ENCODE results near the gene SLC1A3. TPM values are rescaled to one million over a fixed set of nuclear protein-coding genes. Genes with fewer than 3 reads are reported as not detected.
"Not testable (repeated sequence)": the region's sequence is repeated elsewhere in the genome, so short reads cannot be mapped to it uniquely, and the experiment has no call there.

The SLC1A3 gene
- under 1 TPM in 1 of 2 donors, not detected in 1; 0.49 TPM for total RNA-seq

DNA sequence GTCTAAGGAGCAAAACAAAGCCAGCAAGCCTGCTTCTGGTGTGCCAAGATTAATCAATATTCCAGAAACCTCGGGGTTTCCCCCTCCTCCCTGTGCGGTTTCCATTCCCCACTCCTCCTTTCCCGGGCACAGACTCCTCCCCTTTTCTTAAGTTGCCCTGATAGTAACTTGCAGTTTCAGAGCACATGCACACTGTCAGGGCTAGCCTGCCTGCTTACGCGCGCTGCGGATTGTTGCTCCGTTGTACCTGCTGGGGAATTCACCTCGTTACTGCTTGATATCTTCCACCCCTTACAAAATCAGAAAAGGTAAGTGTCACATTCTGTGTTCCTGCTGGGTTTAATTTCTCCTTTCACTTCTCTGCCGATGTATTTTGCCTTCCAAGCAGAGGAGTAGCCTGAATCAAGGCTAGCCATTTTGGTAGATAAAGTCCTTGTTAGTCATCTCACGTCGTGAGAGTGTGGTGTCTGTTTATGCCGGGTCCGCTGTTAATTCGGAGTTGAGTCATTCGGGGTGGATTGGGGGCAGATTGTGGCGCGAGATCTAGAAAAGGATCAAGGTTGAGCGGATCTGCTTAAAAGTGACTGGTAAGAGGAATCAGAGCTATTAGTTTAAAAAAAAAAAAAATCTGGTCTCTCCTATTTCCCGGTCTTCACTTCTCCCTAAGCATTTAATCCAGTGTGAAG, at the start of gene SLC1A3:
Gene SLC1A3, plus strand, starts transcription at position 179 of the 686 bp plus-strand sequence. CDS start 1,818 bp downstream, outside the sequence.
- ATAC-seq (peak; percentile 94 to 97), DNase-seq (ENCODE audit: low spot score in 2 of 2) (peak; percentile 55 to 61)
- no peaks in the 10 kb centered on the region for H3K36me3 Mint-ChIP-seq
- H3K9me3 Mint-ChIP-seq: no peaks in the 10 kb centered on the region
- peak within 1 kb of the TSS; percentile 50 to 78 for H3K27ac Mint-ChIP-seq

DNA sequence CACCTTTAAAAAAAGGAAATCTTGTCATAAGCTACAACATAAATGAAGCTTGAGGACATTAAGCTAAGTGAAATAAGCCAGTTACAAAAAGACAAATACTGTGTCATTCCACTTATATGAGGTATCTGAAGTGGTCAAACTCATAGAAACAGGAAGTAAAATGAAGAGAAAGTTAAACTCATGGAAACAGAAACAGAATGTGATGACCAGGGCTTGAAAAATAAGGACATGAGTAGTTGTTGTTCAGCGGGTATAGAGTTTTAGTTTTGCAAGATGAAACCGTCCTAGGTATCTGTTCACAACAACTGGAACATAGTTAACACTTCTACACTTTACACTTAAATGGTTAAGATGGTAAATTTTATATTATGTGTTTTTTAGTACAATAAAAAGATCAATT, 47.8 kb upstream of the SLC1A3 start:
- Mint-ChIP-seq H3K27ac (no peak overlapping the region), H3K36me3 (no peaks in the 10 kb centered on the region), H3K9me3 (no peaks in the 10 kb centered on the region)
- no peak for DNase-seq (ENCODE audit: low spot score in 2 of 2)
- ATAC-seq: no peak

GRCh38 chr5:36561601-36562000, 44.8 kb upstream of the SLC1A3 start:
- Mint-ChIP-seq H3K27ac (no peak overlapping the region), H3K36me3 (no peaks in the 10 kb centered on the region), H3K9me3 (no peaks in the 10 kb centered on the region)
- no peak for ATAC-seq
- no peak for DNase-seq (ENCODE audit: low spot score in 2 of 2)

- H3K27ac Mint-ChIP-seq: no peak overlapping the region
- H3K36me3 Mint-ChIP-seq: no peaks in the 10 kb centered on the region
- ATAC-seq (no peak), DNase-seq (ENCODE audit: low spot score in 2 of 2) (no peak)
- H3K9me3 Mint-ChIP-seq: no peaks in the 10 kb centered on the region
These were observed 36.9 kb upstream of the SLC1A3 start for GRCh38 chr5:36569491-36569890.

DNA sequence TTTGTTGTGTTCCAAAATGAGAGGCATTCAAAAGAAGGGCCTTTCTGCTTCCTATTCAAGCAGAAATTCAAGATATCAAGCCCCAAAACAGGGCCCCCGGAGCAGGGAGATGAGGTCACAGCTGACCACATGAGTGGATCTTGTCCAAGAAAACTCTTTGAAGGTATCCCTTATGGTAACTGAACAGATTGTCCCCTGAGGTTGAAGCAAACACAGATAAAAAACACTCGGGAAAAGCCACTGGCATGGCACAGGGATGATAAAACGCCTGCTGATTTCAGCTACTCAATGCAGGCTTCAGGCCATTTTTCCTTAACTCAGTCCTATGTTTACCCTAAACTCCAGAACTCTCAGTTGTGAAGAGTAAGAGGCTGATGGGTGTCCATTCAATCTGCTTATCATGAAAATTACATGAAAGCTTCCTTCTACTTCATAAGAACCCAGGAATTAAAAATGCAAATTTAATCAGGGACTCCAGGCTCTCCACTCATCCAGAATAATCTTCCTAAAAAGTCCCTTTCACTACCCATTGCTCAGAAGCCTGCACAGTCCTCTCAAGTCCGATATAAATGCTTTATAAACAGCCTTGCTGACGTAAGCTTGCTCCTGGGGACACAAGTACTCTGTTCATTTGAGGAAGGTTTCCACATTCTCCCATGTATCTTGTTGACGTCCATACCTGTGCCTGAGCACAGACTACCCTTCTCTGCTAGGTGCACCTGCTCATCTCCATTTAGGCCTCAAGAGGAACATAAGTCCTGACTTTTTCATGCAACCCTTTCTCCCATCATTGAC, 35.9 kb upstream of the SLC1A3 start:
- no peaks in the 10 kb centered on the region for H3K9me3 Mint-ChIP-seq
- no peaks in the 10 kb centered on the region for H3K36me3 Mint-ChIP-seq
- DNase-seq (ENCODE audit: low spot score in 2 of 2) (no peak), ATAC-seq (no peak)
- no peak overlapping the region for H3K27ac Mint-ChIP-seq

DNA sequence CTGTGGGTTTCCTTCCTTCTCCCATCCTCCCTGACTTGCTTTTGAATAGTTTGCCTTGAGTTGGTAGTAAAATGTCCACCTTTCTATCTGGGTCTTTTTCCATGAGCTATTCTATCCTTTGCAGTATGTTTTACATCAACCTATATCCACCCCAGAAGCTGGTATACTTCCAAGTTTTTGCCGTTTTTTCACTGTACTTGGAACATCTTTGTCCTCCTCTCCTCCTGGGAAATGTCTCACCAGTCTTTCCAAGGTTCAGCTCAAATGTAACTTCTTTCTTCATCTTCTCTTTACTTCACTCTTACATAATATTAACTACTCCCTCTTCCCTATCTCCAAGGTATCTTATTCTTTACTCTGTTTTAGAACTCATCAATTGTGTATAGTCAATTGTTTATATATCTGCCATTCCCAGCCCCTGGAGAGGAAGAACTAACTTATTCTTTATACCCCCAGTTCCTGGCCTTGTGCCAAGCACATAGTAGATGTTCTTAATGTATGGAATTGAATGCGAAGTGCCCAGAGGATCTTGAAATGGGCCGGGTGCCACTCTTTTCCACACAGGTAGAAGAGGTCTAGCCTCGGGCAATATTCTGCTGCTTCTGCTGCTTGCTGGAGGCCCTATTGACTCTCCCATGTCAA, 34.9 kb upstream of the SLC1A3 start:
- Mint-ChIP-seq H3K27ac (no peak overlapping the region), H3K36me3 (no peaks in the 10 kb centered on the region), H3K9me3 (no peaks in the 10 kb centered on the region)
- DNase-seq (ENCODE audit: low spot score in 2 of 2) (no peak), ATAC-seq (no peak)

GRCh38 chr5:36573438-36573837, 33.0 kb upstream of the SLC1A3 start:
- Mint-ChIP-seq H3K27ac (no peak overlapping the region), H3K9me3 (no peaks in the 10 kb centered on the region), H3K36me3 (no peaks in the 10 kb centered on the region)
- no peak for DNase-seq (ENCODE audit: low spot score in 2 of 2)
- ATAC-seq: no peak

GRCh38 chr5:36575361-36575781, 31.0 kb upstream of the SLC1A3 start:
- Mint-ChIP-seq H3K27ac (no peak overlapping the region), H3K36me3 (no peaks in the 10 kb centered on the region), H3K9me3 (no peaks in the 10 kb centered on the region)
- ATAC-seq (no peak), DNase-seq (ENCODE audit: low spot score in 2 of 2) (no peak)

DNA sequence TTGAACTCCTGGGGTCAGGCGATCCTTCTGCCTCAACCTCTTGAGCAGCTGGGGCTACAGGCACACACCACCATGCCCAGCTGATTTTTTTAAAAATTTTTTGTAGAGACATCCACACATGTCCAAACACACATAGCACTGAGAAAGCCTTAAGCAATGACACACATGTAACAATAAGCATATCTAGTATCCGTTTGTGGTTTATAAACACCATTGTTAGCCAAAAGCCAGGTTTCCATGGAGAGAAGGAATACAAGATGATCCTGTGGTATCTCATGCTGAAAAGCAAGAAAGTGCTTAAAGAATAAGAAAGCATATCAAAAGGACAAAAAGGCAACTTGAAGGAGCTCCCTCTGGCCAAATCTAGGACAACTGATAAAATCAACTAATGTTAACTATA, 29.7 kb upstream of the SLC1A3 start:
- ATAC-seq: no peak
- no peak overlapping the region for H3K27ac Mint-ChIP-seq
- DNase-seq (ENCODE audit: low spot score in 2 of 2): no peak
- no peaks in the 10 kb centered on the region for H3K36me3 Mint-ChIP-seq
- no peaks in the 10 kb centered on the region for H3K9me3 Mint-ChIP-seq

DNA sequence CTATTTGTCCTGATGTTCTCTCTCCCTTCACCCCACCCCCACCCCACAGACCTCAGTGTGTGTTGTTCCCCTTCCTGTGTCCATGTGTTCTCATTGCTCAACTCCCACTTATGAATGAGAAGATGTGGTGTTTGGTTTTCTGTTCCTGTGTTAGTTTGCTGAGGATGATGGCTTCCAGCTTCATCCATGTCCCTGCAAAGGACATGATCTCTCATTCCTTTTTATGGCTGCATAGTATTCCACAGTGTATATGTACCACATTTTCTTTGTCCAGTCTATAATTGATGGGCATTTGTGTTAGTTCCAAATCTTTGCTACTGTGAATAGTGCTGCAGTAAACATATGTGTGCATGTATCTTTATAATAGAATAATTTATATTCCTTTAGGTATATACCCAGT, 26.5 kb upstream of the SLC1A3 start:
- not testable (repeated sequence) for DNase-seq (ENCODE audit: low spot score in 2 of 2); H3K27ac Mint-ChIP-seq; H3K36me3 Mint-ChIP-seq; ATAC-seq; H3K9me3 Mint-ChIP-seq

DNA sequence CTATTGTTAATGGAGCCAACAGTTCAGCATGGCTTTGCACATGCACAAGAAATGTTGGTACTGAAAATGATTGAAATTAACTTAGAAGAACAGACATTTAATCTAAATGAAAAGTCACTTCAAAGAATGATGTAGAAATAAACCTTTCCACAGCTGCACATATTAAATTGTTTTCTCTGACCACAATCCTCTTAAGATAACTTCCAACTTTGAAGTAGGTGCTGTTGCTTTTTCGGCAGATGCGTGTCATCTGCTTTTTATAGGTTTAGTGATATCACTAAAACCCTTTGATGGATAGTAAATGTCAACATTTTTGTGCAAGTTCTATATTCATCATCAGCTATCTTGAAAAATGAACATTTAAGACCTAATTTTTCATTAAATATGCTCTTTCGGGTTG, 25.3 kb upstream of the SLC1A3 start:
- Mint-ChIP-seq H3K9me3 (no peaks in the 10 kb centered on the region), H3K36me3 (no peaks in the 10 kb centered on the region), H3K27ac (no peak overlapping the region)
- ATAC-seq: no peak
- DNase-seq (ENCODE audit: low spot score in 2 of 2): no peak

- H3K36me3 Mint-ChIP-seq: no peaks in the 10 kb centered on the region
- no peak for ATAC-seq
- no peak overlapping the region for H3K27ac Mint-ChIP-seq
- no peak for DNase-seq (ENCODE audit: low spot score in 2 of 2)
- H3K9me3 Mint-ChIP-seq: no peaks in the 10 kb centered on the region
These were observed 22.2 kb upstream of the SLC1A3 start for GRCh38 chr5:36584009-36584875.

DNA sequence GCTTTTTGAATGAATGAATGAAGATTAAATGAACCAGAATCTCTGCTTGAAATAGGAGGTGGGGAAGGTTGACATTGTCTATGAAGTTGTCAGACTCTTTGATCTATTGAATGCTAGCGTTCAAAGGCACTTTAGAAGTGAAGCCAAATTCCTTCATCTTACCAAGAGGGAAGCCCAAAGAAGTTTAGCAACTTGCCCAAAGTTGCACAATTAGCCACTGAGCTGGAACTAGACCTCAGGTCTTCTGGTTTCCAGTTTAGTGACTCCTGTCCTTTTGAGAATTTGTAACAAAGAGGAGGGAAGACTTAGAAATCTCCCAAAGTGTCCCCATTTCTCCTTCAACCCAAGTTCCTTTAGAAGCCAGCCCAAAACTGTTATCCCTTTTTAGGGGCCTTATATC, 20.7 kb upstream of the SLC1A3 start:
- DNase-seq (ENCODE audit: low spot score in 2 of 2) (no peak), ATAC-seq (no peak)
- H3K36me3 Mint-ChIP-seq: no peaks in the 10 kb centered on the region
- no peak overlapping the region for H3K27ac Mint-ChIP-seq
- H3K9me3 Mint-ChIP-seq: no peaks in the 10 kb centered on the region

- Mint-ChIP-seq H3K9me3 (no peaks in the 10 kb centered on the region), H3K36me3 (no peaks in the 10 kb centered on the region), H3K27ac (no peak overlapping the region)
- DNase-seq (ENCODE audit: low spot score in 2 of 2) (no peak), ATAC-seq (no peak)
These were observed 19.1 kb upstream of the SLC1A3 start for GRCh38 chr5:36587354-36587753.

DNA sequence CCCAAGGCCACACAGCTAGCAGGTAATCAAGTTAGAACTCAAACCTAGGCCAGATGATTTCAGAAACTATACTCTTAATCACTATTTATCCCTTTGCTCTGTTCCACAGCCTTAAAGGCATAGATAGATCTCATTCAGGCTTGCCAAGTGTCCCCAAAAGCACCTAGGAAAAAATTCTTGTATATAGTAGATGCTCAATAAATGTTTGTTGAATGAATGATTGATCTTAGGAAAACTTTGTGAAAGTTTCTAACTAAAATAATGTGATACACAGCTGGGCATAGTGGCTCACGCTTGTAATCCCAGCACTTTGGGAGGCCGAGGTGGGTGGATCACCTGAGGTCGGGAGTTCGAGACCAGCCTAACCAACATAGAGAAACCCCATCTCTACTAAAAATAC, 16.7 kb upstream of the SLC1A3 start:
- ATAC-seq; H3K36me3 Mint-ChIP-seq; H3K27ac Mint-ChIP-seq; H3K9me3 Mint-ChIP-seq; DNase-seq (ENCODE audit: low spot score in 2 of 2): not testable (repeated sequence)

- Mint-ChIP-seq H3K36me3 (no peaks in the 10 kb centered on the region), H3K9me3 (no peaks in the 10 kb centered on the region), H3K27ac (no peak overlapping the region)
- DNase-seq (ENCODE audit: low spot score in 2 of 2) (no peak), ATAC-seq (no peak)
These were observed 15.7 kb upstream of the SLC1A3 start for GRCh38 chr5:36590513-36591286.
